SH-SY5Y (cell line): ENCODE measurements around the gene ZNRF3.

Experiments used
- GATA2 ChIP-seq: IDR thresholded peaks from 2 replicates; pipeline ENCODE4 v1.6.1; 2011; ENCODE audit warnings: mild to moderate bottlenecking, low read depth, low read length
- GATA3 ChIP-seq: IDR thresholded peaks from 2 replicates; pipeline ENCODE4 v1.6.1; 2011; ENCODE audit warnings: low read depth, mild to moderate bottlenecking, low read length, moderate library complexity

ZNRF3 gene

DNA sequence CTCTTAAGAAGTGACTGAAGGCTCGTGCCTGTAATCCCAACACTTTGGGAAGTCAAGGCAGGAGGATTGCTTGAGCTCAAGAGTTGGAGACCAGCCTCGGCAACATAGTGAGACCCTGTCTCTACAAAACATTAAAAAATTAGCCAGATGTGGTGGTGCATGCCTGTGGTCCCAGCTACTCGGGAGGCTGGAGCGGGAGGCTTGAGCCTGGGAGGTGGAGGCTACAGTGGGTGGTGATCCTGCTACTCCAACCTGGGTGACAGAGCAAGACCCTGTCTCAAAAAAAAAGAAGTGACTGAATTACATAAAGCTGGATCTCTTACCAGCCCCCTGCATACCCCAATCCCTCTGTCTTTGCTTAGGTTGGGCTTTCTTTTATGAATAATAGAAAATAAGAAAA is 120.2 kb downstream of the ZNRF3 start:
- no peak for TF ChIP-seq GATA2
- no peak for TF ChIP-seq GATA3

DNA sequence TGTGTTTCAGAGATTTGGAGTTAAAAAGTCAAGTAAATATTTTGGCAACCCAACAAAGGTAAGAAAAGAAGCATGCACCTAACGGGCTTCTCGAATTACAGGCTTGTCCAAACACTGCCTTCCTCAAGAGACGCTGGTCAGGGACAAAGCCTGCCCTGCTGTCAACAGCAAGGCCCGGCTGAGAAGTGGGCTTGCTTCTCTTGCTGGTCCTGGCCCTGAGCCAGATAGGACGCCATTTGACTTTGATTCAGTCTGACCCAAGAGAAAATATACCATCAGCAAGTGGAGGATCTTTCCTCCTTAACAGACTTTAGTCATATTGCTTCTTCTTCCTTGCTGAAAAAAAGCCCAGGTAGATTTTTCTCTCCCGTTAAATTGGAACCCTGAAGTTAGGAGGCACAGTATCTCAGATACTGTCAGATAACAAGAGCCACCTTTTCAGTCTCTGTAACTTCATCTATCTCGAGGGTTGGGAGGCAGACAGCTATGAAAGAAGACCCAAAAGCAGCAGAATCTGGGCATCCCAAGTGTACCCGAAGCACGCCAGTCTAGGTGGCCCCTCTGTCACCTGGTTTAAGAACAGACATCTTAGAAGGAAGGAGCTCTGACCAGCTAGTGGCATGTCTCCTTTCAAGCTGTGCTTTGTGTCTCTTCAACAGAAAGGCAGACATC is 120.7 kb downstream of the ZNRF3 start:
- no peak for TF ChIP-seq GATA2
- no peak for TF ChIP-seq GATA3

DNA sequence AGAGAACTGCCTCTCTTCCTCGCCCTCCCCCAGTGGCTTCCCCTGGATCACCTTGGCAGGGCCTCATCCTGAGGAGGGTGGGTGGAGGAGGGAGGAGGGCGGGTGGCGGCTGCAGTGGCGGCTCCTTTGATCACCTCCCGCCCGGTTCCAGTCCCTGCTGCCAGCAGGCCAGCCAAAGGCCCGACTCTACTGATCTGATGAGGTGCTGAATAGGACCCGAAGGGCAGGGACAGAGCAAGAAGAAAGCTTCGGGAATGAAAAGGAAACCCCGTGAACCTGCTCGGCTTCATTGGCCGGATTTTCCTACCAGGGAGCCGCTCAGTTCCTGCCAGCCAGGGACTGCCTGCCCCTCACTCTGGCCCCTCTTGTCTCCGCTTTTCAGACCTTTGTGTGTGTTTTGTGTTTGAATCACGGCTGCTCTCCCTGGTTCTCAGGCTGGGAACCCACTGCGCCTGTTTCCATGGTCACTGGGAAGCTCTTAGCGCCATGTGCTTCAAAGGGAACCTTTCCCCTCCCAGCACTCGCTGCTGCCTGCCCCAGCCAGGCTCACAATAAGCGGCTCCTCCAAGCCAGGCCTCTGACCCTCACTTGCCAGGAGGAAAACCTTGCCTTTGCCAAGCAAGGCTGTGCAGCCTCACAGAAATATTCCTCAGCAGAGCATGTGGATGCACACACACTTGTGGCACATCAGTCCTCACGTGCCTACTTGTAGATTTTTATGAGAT is 121.4 kb downstream of the ZNRF3 start:
- TF ChIP-seq GATA2: no peak
- no peak for TF ChIP-seq GATA3

DNA sequence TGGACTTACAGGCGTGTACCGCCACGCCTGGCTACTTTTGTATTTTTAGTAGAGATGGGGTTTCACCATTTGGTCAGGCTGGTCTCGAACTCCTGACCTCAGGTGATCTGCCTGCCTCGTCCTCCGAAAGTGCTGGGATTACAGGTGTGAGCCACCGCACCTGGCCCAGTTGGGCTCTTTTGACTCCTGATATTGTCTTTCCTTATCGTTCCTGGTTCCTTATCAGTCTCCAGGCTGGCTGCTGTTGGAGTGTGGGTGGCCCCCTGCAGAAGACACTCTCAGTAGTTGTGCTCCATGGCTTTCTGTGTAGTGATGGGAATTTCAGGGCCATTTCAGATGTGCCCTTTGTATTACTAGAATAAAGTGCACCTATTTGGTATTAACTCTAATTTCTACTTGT is 123.0 kb downstream of the ZNRF3 start:
- TF ChIP-seq GATA2 (no peak), GATA3 (no peak)

DNA sequence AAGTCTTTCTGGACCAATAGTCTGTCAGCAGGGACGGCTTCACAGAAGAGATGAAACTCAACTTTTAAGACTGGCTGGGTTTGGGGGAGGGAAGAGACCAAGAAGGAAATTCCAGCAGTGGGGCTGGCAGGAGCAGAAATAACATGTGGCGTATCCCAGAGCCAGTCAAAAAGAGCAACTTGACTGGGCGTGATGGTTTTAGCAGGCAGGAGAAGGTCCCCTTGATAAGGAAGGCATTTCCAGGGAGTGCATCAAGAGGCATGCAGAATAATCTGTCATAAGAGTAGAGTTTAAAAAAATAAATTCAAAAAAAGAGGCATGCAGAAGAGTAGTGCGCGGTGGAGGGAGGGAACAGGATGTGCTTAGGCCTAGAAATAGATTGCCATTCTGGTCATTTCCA is 125.8 kb downstream of the ZNRF3 start:
- TF ChIP-seq GATA3: no peak
- TF ChIP-seq GATA2: no peak

DNA sequence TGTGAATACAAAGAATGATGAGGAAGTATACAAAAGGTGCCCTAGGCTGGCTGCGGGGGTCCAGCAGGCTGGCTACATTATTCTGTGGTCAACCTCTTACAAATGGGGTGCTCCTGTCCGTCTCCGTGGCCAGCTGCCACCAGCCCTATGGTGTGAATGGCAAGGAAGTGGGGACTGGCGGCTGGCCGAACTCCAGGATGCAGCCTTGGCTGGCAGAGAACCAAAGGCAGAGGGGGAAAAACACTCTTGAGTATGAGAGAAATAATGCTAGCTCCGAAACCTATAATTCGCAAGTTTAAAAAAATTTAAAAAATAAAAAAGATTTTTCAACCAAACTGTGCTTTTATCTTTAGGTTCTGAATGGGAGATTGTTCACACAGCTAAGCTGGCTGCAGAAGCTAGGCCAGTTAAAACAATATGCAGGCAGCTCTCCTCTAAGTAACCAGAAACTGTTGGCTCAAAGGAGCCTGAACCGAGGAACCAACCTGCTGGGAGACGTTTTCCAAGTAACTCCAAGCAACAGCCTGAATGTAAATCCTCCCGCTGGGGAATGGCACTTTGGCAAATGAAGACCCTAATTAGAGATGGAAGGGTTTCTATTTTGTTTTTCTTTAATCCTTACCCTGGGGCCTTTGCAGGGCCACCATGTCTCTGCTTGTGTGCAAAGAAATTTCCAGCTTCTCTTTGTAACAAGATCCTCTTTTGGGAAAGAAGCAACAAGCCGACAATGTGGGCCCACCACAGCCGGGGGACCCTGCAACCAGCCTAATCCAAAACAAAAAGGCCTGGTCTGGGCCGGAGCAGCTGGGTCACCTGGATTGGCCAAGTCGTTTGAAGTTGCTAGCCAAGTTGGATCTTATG is 128.1 kb downstream of the ZNRF3 start:
- TF ChIP-seq GATA3: no peak
- no peak for TF ChIP-seq GATA2

DNA sequence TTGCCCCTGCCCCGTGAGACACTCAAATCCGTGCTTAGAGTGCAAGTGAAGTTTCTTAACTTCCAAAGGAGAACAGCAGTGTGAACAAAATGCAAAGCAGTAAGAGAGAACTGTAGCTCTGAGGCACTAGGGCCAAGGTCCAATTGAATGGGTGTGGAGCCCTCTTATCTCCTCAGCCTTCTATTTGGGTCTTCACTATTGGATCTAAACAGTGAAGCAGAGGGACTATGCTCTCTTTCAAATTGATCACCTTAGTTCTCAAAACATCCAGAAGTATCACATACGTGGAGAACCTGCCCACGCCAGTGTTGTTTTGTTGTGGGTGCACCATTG is 128.7 kb downstream of the ZNRF3 start:
- no peak for TF ChIP-seq GATA3
- TF ChIP-seq GATA2: no peak

DNA sequence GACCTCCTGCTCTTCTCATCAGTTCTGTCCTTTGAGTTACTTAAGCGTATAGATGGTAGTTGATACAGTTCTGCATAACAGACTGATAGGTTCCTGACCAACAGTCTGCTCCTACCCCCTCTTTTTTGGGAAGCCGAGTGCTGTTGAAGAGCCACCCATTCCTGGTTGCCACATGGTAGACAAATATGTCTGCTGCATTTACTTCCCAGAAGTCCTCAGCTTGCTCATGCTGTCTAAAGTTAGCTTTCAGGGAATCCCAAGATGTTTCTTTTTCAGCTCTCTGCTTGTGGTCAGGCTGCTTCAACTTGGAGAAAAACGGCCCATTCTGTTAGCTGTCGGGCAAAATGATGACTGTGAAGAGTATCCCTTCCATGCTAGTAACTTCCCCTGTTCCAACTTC is 129.6 kb downstream of the ZNRF3 start:
- TF ChIP-seq GATA2 (no peak), GATA3 (no peak)

DNA sequence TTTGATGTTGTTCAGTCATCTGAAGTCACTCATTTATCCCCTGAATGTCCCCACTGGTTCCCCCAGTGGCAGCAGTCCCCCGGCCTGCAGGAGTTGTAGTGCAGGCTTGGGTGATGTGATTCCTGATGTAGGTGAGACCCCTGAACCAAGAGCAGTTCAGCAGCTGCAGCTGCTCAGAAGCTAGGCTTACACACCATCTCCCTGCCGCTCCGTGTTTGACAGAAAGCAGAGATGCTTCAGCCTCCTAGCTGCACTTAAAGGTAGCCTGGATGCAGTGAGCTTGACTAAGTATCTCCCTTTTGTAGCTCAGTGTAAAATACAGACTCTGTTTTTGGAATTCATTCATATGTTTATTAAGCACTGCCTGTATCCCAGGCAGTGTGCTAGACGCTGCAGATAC is 130.9 kb downstream of the ZNRF3 start:
- TF ChIP-seq GATA3: no peak
- no peak for TF ChIP-seq GATA2

DNA sequence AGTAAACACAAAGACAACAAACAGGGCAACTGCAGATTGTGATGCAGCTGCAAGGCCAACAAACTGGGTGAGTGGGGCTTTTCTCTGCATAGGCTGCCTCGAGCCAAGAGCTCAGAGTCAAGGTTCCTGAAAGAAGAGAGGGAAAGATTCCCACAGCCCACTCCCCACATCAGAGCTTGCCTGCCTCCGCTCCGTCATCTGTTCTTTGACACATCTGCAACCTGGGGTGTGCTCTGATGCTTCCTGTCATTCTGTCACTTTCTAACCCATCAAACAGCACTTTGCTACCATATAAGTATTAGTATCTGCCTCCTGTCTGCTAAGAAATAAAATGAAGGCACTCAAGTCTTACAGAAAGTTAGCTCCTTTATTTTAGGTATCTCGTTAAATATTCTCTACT is 131.4 kb downstream of the ZNRF3 start:
- no peak for TF ChIP-seq GATA2
- no peak for TF ChIP-seq GATA3

DNA sequence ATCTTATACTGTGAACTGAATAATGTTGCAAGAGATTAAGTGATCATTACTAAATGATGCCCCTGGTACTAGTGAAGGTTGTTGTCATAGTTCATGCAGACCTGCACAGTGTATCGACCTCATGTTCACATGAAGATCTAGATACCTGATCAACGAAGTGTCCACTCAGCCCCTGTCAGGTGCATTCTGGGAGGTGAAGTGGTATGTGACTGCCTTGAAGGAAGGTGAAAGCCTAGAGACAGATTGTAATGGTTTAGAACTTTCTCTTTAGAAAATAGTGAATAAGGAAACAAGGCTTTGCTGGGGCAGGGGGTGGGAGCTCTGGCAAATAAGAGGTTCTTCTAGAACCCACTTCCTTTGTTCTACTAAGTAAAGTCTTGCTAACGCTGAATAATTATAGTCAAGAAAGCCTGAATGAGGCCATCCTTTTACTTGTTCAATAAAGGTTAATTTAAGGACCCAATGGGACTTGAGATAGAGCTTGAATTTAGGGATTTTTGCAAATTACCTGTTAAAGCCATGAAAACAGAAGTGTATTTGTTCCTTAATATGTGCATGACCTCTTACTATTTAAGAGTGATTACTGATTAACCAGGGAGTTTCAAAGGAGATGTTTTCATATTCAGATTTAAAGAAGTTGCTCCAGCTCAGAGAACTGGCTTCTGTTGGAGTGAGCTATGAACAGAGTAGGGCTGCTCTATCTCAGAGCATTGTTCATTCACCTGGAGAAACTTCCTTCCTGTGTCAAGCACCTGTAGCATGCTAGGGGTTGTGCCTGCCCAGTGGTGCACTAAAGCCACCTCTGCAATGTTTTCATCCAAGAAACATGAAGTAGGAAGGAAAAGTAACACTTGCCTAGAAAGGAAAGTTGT is 132.9 kb downstream of the ZNRF3 start:
- TF ChIP-seq GATA2 (no peak), GATA3 (no peak)

DNA sequence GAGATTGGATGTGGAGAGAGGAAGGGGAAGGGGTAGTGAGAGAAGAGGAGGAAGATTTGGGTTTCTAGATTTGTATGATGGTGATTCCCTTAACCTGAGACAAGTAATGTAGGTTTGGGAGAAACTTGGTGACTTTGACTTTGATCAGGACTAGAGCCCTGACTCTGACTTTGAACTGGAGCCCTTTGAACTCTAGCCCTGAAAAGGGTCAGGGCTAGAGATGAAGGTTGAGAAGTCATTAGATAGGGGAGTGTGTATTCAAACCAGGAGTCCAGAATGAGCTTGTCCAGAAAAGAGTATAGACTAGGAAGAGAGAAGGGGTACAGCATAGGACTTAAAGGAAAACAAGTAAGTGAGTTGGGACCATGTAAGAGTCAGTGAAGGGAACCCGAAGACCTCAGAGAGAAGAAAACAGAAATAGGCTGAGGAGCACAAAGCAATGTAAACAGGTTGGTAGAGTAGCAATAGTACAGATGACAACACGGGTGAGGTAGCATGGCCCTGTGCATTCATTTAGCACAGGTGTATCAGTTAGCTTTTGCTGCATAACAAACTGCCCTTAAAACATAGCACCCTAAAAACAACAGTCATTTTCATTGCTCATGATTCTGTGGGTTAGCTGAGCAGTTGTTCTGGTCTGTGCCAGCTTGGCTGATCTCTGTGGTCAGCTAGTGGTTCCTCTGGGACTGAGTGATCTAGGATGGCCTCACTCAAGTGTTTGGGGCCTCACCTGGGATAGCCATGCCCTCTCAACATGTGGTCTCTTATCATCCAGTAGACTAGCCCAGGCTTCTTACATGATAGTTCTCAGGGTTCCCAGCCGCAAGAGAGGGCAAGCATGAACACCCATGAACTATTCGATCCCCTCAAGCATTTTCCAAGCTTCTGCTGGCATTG is 135.2 kb downstream of the ZNRF3 start:
- TF ChIP-seq GATA3: no peak
- no peak for TF ChIP-seq GATA2
